GM12875 (cell line): ENCODE data around the gene BCL3.

Experiments
- H3K4me3 ChIP-seq: one replicate; pipeline ENCODE4 v1.5.1; 2011; ENCODE audit warnings: low read depth, low read length, control low read depth
- CTCF ChIP-seq: IDR thresholded peaks from 2 replicates; pipeline ENCODE4 v1.5.1; 2011; ENCODE audit warnings: low read depth, mild to moderate bottlenecking, control low read depth, inconsistent platforms, low read length, moderate library complexity, borderline replicate concordance; ENCODE audit not compliant: insufficient read depth

BCL3 gene

GRCh38 chr19:44744871-44745332 is 3.6 kb upstream of the BCL3 start:
- TF ChIP-seq CTCF: no peak
- H3K4me3 ChIP-seq: no peak overlapping the region

- no peak overlapping the region for H3K4me3 ChIP-seq
- TF ChIP-seq CTCF: no peak
Observed at GRCh38 chr19:44745341-44745831, 3.1 kb upstream of the BCL3 start.

- no peak for TF ChIP-seq CTCF
- H3K4me3 ChIP-seq: no peak overlapping the region
Observed at GRCh38 chr19:44745887-44746600, 2.5 kb upstream of the BCL3 start.

GRCh38 chr19:44746616-44746945 is 1.9 kb upstream of the BCL3 start:
- no peak overlapping the region for H3K4me3 ChIP-seq

GRCh38 chr19:44746946-44747738 is 1.4 kb upstream of the BCL3 start:
- peak overlapping the region; percentile 40 for H3K4me3 ChIP-seq
- TF ChIP-seq CTCF: no peak

More at GRCh38 chr19:44746616-44746945, 1.9 kb upstream of the BCL3 start:
- TF ChIP-seq CTCF: no peak

- H3K4me3 ChIP-seq: peak overlapping the region; percentile 40
- TF ChIP-seq CTCF: no peak
Observed at GRCh38 chr19:44747739-44748425, 626 bp upstream of the BCL3 start.
